ENCODE data around the gene PYGL. TPM values are rescaled to one million over a fixed set of nuclear protein-coding genes. Genes with fewer than 3 reads are reported as not detected.

Gene PYGL
- polyA plus RNA-seq, 1 of the 3 experiments (the other 2 are of a cell fraction), result 60.2 TPM

DNA sequence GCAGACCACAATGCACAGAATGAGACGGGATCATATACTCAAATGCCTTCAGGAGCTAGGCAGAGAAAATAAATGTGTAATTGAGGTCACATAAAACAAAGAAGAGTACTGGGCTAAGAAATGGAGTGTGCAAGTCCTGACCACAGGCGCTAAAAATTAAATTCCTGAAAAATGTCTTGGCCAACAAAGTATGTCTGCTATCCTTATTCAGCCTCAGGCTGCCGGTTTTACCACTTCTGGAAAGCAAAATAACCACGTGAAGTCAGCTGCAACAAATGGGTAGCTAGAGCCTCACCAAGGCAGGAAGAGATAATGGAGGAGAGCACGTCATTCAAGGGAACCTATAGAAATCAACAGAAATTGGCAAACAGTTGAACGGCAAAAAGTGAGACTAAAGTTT is 3.1 kb downstream of the PYGL start:
- Histone ChIP-seq H3K4me2 (no peak overlapping the region), H3K9me2 (no peaks in the 10 kb centered on the region), H3F3A (replicated peaks; ENCODE audit: insufficient read depth) (peaks cover 18% of the 10 kb centered on the region), H3K9ac (no peak overlapping the region), H3K27ac (ENCODE audit: low read depth in 2 of 2, low read length in 1 of 2) (no peak overlapping the region), H4K20me1 (ENCODE audit: insufficient read depth) (no peaks in the 10 kb centered on the region), H3K4me1 (ENCODE audit: control insufficient read depth in 1 of 2, insufficient read depth in 2 of 2, low read depth in 1 of 2, low read length in 1 of 2) (peaks cover 0 to 10% of the 10 kb centered on the region in 2 experiments; a peak in 1 of 4 replicates), H3K79me2 (ENCODE audit: insufficient read depth) (no peaks in the 10 kb centered on the region), H2AFZ (ENCODE audit: low read depth) (no peak overlapping the region), H3K36me3 (replicated peaks in 1 of 2; ENCODE audit: control insufficient read depth in 1 of 2, insufficient read depth in 2 of 2, low read length in 1 of 2) (no peaks in the 10 kb centered on the region), H3K4me3 (ENCODE audit: low read depth in 2 of 2, low read length in 1 of 2) (no peak overlapping the region), H3K27me3 (ENCODE audit: insufficient read depth) (no peaks in the 10 kb centered on the region), H3K9me3 (no peaks in the 10 kb centered on the region)
- no peak for DNase-seq
- no peak for TF ChIP-seq ELF1 (IDR thresholded peaks at IDR 0.05)
- TF ChIP-seq GABPA (IDR thresholded peaks at IDR 0.05; ENCODE audit: low read depth), result no peak
- TF ChIP-seq EZH2phosphoT487 (IDR thresholded peaks at IDR 0.05; ENCODE audit: borderline replicate concordance, low read depth), result no peak
- no peak for TF ChIP-seq RXRA (IDR thresholded peaks at IDR 0.05; ENCODE audit: borderline replicate concordance, low read depth)
- TF ChIP-seq POLR2AphosphoS5 (IDR thresholded peaks at IDR 0.05; ENCODE audit: low read depth, low read length), result no peak
- TF ChIP-seq RCOR1 (IDR thresholded peaks at IDR 0.05; ENCODE audit: low read length), result no peak
- WGBS (ENCODE audit: low lambda C conversion rate), result 78% methylated on average over 6 of the region's 6 CpGs
- ChIA-PET CTCF (no interaction called here), POLR2A (no interaction called here)

DNA sequence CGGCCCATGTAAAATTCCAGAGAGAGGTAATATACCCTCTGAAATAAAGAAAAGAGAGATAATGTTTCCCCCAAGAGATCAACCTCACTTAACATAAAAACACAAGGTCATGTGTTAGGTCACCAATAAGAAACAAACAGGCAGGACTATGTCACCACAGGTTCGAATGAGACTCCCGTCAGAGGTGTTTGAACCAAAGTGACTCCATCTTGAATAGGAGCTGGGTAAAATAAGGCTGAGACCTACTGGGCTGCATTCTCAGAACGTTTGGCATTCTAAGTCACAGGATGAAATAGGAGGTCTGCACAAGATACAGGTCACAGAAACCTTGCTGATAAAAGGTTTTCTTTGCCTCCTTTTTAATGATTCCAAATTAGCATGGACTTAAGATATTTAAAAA is 6.5 kb downstream of the PYGL start:
- POLR2A ChIA-PET, result no interaction called here

More for the DNA sequence above, 6.5 kb downstream of the PYGL start:
- TF ChIP-seq TAF1 (IDR thresholded peaks at IDR 0.05; ENCODE audit: borderline replicate concordance, low read depth, low read length), result no peak
- TF ChIP-seq RAD21 (IDR thresholded peaks at IDR 0.05; ENCODE audit: low read length), result no peak
- no peak for TF ChIP-seq POLR2AphosphoS5 (IDR thresholded peaks at IDR 0.05; ENCODE audit: low read depth, low read length)
- TF ChIP-seq, protein P1, sequence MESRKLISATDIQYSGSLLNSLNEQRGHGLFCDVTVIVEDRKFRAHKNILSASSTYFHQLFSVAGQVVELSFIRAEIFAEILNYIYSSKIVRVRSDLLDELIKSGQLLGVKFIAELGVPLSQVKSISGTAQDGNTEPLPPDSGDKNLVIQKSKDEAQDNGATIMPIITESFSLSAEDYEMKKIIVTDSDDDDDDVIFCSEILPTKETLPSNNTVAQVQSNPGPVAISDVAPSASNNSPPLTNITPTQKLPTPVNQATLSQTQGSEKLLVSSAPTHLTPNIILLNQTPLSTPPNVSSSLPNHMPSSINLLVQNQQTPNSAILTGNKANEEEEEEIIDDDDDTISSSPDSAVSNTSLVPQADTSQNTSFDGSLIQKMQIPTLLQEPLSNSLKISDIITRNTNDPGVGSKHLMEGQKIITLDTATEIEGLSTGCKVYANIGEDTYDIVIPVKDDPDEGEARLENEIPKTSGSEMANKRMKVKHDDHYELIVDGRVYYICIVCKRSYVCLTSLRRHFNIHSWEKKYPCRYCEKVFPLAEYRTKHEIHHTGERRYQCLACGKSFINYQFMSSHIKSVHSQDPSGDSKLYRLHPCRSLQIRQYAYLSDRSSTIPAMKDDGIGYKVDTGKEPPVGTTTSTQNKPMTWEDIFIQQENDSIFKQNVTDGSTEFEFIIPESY (IDR thresholded peaks at IDR 0.05; ENCODE audit: borderline replicate concordance, low read depth), result no peak
- TF ChIP-seq, protein P2, sequence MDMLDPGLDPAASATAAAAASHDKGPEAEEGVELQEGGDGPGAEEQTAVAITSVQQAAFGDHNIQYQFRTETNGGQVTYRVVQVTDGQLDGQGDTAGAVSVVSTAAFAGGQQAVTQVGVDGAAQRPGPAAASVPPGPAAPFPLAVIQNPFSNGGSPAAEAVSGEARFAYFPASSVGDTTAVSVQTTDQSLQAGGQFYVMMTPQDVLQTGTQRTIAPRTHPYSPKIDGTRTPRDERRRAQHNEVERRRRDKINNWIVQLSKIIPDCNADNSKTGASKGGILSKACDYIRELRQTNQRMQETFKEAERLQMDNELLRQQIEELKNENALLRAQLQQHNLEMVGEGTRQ (IDR thresholded peaks at IDR 0.05; ENCODE audit: borderline replicate concordance, low read depth, low read length), result no peak
- TF ChIP-seq ELF1 (IDR thresholded peaks at IDR 0.05), result no peak
- Histone ChIP-seq H3K36me3 (replicated peaks in 1 of 2; ENCODE audit: control insufficient read depth in 1 of 2, insufficient read depth in 2 of 2, low read length in 1 of 2) (peaks cover 3 to 10% of the 10 kb centered on the region in 2 experiments), H4K20me1 (ENCODE audit: insufficient read depth) (no peaks in the 10 kb centered on the region), H3K9me2 (no peaks in the 10 kb centered on the region), H3K27me3 (ENCODE audit: insufficient read depth) (no peaks in the 10 kb centered on the region), H3K4me1 (ENCODE audit: control insufficient read depth in 1 of 2, insufficient read depth in 2 of 2, low read depth in 1 of 2, low read length in 1 of 2) (peaks cover 0 to 3% of the 10 kb centered on the region in 2 experiments; a peak in 1 of 4 replicates), H3K9me3 (no peaks in the 10 kb centered on the region), H3K79me2 (ENCODE audit: insufficient read depth) (no peaks in the 10 kb centered on the region), H3K27ac (ENCODE audit: low read depth in 2 of 2, low read length in 1 of 2) (peak overlapping the region in 1 of 2 experiments; percentile 50; a peak in 1 of 4 replicates), H3K4me2 (peak overlapping the region; percentile 11; the same call in 1 of the 2 replicates), H3K4me3 (ENCODE audit: low read depth in 2 of 2, low read length in 1 of 2) (no peak overlapping the region), H2AFZ (ENCODE audit: low read depth) (no peak overlapping the region), H3K9ac (no peak overlapping the region), H3F3A (replicated peaks; ENCODE audit: insufficient read depth) (peaks cover 13% of the 10 kb centered on the region)
- no peak for DNase-seq
- 91% methylated on average over 4 of the region's 4 CpGs for WGBS (ENCODE audit: low lambda C conversion rate)
- CTCF ChIA-PET, result no interaction called here

Measured in SK-N-SH (cell line).